Measurements from ENCODE around the gene CD82. TPM values are rescaled to one million over a fixed set of nuclear protein-coding genes. Genes with fewer than 3 reads are reported as not detected.

Gene CD82
- total RNA-seq, 1 donor from 2014 or later, result 91.6 TPM

GRCh38 chr11:44596525-44597276 lies 31.2 kb downstream of the CD82 start:
- no peaks in the 10 kb centered on the region for H3K27me3 ChIP-seq
- no peak for TF ChIP-seq POLR2A (IDR thresholded peaks at IDR 0.05)
- no peak for TF ChIP-seq CTCF (IDR thresholded peaks at IDR 0.05)
- TF ChIP-seq POLR2AphosphoS5 (IDR thresholded peaks at IDR 0.05; ENCODE audit: insufficient read depth in 1 of 2, low read depth in 1 of 2), result no peak
- intact Hi-C loops (cut with DNase I), result no loop called here
- peak overlapping the region; percentile 50 for H3K27ac ChIP-seq
- H3K4me3 ChIP-seq, result no peak overlapping the region
- peaks cover 30% of the 10 kb centered on the region for H3K4me1 ChIP-seq
- H3K36me3 ChIP-seq, result no peaks in the 10 kb centered on the region
- no peak for DNase-seq (ENCODE audit: extremely low spot score in 2 of 2)
- no peaks in the 10 kb centered on the region for H3K9me3 ChIP-seq

- no peak for DNase-seq (ENCODE audit: extremely low spot score in 2 of 2)
- intact Hi-C loops (cut with DNase I), result no loop called here
- Histone ChIP-seq H3K4me1 (peaks cover 26% of the 10 kb centered on the region), H3K27me3 (no peaks in the 10 kb centered on the region), H3K36me3 (no peaks in the 10 kb centered on the region), H3K4me3 (no peak overlapping the region), H3K27ac (no peak overlapping the region), H3K9me3 (no peaks in the 10 kb centered on the region)
- TF ChIP-seq POLR2A (IDR thresholded peaks at IDR 0.05), result no peak
- no peak for TF ChIP-seq CTCF (IDR thresholded peaks at IDR 0.05)
- TF ChIP-seq POLR2AphosphoS5 (IDR thresholded peaks at IDR 0.05; ENCODE audit: insufficient read depth in 1 of 2, low read depth in 1 of 2), result no peak
These were observed 32.0 kb downstream of the CD82 start for GRCh38 chr11:44597358-44598012.

- no peaks in the 10 kb centered on the region for H3K27me3 ChIP-seq
- TF ChIP-seq CTCF (IDR thresholded peaks at IDR 0.05) (no peak), POLR2A (IDR thresholded peaks at IDR 0.05) (no peak), POLR2AphosphoS5 (IDR thresholded peaks at IDR 0.05; ENCODE audit: insufficient read depth in 1 of 2, low read depth in 1 of 2) (no peak)
- no peak overlapping the region for H3K27ac ChIP-seq
- H3K9me3 ChIP-seq, result no peaks in the 10 kb centered on the region
- H3K4me3 ChIP-seq, result no peak overlapping the region
- peaks cover 16% of the 10 kb centered on the region for H3K4me1 ChIP-seq
- no peak for DNase-seq (ENCODE audit: extremely low spot score in 2 of 2)
- intact Hi-C loops (cut with DNase I), result no loop called here
- H3K36me3 ChIP-seq, result no peaks in the 10 kb centered on the region
These were observed 33.4 kb downstream of the CD82 start for GRCh38 chr11:44598831-44599230.

GRCh38 chr11:44600261-44600660 lies 34.8 kb downstream of the CD82 start:
- intact Hi-C loops (cut with DNase I), result no loop called here
- peaks cover 16% of the 10 kb centered on the region for H3K4me1 ChIP-seq
- H3K36me3 ChIP-seq, result no peaks in the 10 kb centered on the region

More at GRCh38 chr11:44600261-44600660, 34.8 kb downstream of the CD82 start:
- TF ChIP-seq CTCF (IDR thresholded peaks at IDR 0.05) (no peak), POLR2A (IDR thresholded peaks at IDR 0.05) (no peak), POLR2AphosphoS5 (IDR thresholded peaks at IDR 0.05; ENCODE audit: insufficient read depth in 1 of 2, low read depth in 1 of 2) (no peak)
- Histone ChIP-seq H3K4me3 (no peak overlapping the region), H3K9me3 (no peaks in the 10 kb centered on the region), H3K27me3 (no peaks in the 10 kb centered on the region), H3K27ac (no peak overlapping the region)
- no peak for DNase-seq (ENCODE audit: extremely low spot score in 2 of 2)
